HG03159 (cell line): ENCODE data around the gene PTPRE.

Experiments
- ATAC-seq: cut with Tn5 transposase; IDR thresholded peaks from one replicate; pipeline ENCODE4 v1.9.1; 2021; ENCODE audit warnings: mild to moderate bottlenecking, moderate library complexity; ENCODE audit not compliant: unreplicated experiment

The PTPRE gene

GRCh38 chr10:127882391-127882790, 24.5 kb upstream of the PTPRE start:
- ATAC-seq = no peak

GRCh38 chr10:127882801-127883459, 24.0 kb upstream of the PTPRE start:
- no peak for ATAC-seq

- ATAC-seq = no peak
Measured at GRCh38 chr10:127883516-127883915, 23.4 kb upstream of the PTPRE start.

GRCh38 chr10:127884501-127884900, 22.4 kb upstream of the PTPRE start:
- no peak for ATAC-seq

GRCh38 chr10:127886371-127887051, 20.4 kb upstream of the PTPRE start:
- no peak for ATAC-seq

GRCh38 chr10:127887541-127888415, 19.1 kb upstream of the PTPRE start:
- ATAC-seq = no peak

GRCh38 chr10:127888521-127889312, 18.2 kb upstream of the PTPRE start:
- no peak for ATAC-seq

GRCh38 chr10:127889605-127890195, 17.2 kb upstream of the PTPRE start:
- no peak for ATAC-seq

- ATAC-seq = no peak
Measured at GRCh38 chr10:127890216-127890615, 16.7 kb upstream of the PTPRE start.

- ATAC-seq = no peak
Measured at GRCh38 chr10:127890832-127891334, 16.0 kb upstream of the PTPRE start.

- no peak for ATAC-seq
Measured at GRCh38 chr10:127892743-127893142, 14.2 kb upstream of the PTPRE start, which contains the start of gene CLRN3. Gene CLRN3 (minus strand): TSS chr10:127892941. CDS start chr10:127892784, 157 bp downstream.

GRCh38 chr10:127894146-127894545, 12.8 kb upstream of the PTPRE start:
- ATAC-seq = no peak

- no peak for ATAC-seq
Measured at GRCh38 chr10:127896590-127896989, 10.3 kb upstream of the PTPRE start.

GRCh38 chr10:127897177-127897576, 9.7 kb upstream of the PTPRE start:
- ATAC-seq = no peak

- no peak for ATAC-seq
Measured at GRCh38 chr10:127899766-127900387, 7.0 kb upstream of the PTPRE start.

GRCh38 chr10:127903789-127904188, 3.1 kb upstream of the PTPRE start:
- ATAC-seq = no peak

- no peak for ATAC-seq
Measured at GRCh38 chr10:127904311-127905000, 2.4 kb upstream of the PTPRE start.

- no peak for ATAC-seq
Measured at GRCh38 chr10:127905001-127905847, 1.7 kb upstream of the PTPRE start.
